ENCODE measurements around the gene PPP2CA. TPM values are rescaled to one million over a fixed set of nuclear protein-coding genes. Genes with fewer than 3 reads are reported as not detected.
"Not testable (repeated sequence)": the region's sequence is repeated elsewhere in the genome, so short reads cannot be mapped to it uniquely, and the experiment has no call there.

The PPP2CA gene
- total RNA-seq, 1 experiment from 2014 or later, result 184 TPM

- DNase-seq (ENCODE audit: low read depth, low spot score); intact Hi-C loops (cut with micrococcal nuclease; ENCODE audit: unreplicated experiment): not testable (repeated sequence)
- POLR2A ChIA-PET, result interaction anchor here (0.6 to 0.7 kb wide), 3 partner anchors 52 to 176 kb away, joined by 3 to 5 read pairs (median 3); no protein-coding TSS in a partner anchor
Measured at GRCh38 chr5:134253368-134254153, 27.7 kb upstream of the PPP2CA start.

DNA sequence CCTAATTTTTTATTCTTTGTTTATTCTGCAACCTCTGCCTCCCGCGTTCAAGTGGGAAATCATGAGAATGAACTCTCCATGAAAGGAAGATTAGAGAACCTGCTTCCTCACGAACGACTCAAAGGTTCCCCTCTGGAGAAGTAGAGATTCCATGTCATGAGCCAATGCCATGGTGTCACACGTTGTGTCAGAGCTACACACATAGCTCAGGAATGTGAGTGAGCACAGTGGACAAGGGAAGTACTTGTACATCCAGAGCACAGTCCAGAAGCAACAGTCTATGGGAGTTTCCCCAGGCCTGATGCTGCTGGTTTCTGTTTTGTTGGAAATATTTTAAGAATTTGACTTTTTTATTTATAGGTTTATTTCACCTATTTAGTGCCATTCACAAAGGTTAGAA is 26.8 kb upstream of the PPP2CA start:
- H3K9me3 ChIP-seq (ENCODE audit: control insufficient read depth, insufficient read depth, low read depth, low read length), result no peaks in the 10 kb centered on the region
- ATAC-seq, result peak; percentile 93
- H3K27ac ChIP-seq (ENCODE audit: low read length), result peak overlapping the region; percentile 1; the same call in 1 of the 2 replicates
- H3K4me1 ChIP-seq (ENCODE audit: control insufficient read depth, insufficient read depth, low read length), result peaks cover 10% of the 10 kb centered on the region
- ChIA-PET CTCF (no interaction called here), POLR2A (interaction anchor here (0.6 kb wide), 2 partner anchors 27 to 51 kb away, joined by 3 to 5 read pairs; no protein-coding TSS in a partner anchor)
- intact Hi-C loops (cut with micrococcal nuclease; ENCODE audit: unreplicated experiment) (no loop called here), in situ Hi-C loops (cut with HindIII; ENCODE audit: low pct_unique_long_range_greater_than_20kb, low sequenced_read_pairs) (no loop called here)
- no peak for TF ChIP-seq CTCF (IDR thresholded peaks at IDR 0.05)
- no peak for TF ChIP-seq TCF7L2 (IDR thresholded peaks at IDR 0.05; ENCODE audit: low read depth, low read length)
- TF ChIP-seq, protein P1, sequence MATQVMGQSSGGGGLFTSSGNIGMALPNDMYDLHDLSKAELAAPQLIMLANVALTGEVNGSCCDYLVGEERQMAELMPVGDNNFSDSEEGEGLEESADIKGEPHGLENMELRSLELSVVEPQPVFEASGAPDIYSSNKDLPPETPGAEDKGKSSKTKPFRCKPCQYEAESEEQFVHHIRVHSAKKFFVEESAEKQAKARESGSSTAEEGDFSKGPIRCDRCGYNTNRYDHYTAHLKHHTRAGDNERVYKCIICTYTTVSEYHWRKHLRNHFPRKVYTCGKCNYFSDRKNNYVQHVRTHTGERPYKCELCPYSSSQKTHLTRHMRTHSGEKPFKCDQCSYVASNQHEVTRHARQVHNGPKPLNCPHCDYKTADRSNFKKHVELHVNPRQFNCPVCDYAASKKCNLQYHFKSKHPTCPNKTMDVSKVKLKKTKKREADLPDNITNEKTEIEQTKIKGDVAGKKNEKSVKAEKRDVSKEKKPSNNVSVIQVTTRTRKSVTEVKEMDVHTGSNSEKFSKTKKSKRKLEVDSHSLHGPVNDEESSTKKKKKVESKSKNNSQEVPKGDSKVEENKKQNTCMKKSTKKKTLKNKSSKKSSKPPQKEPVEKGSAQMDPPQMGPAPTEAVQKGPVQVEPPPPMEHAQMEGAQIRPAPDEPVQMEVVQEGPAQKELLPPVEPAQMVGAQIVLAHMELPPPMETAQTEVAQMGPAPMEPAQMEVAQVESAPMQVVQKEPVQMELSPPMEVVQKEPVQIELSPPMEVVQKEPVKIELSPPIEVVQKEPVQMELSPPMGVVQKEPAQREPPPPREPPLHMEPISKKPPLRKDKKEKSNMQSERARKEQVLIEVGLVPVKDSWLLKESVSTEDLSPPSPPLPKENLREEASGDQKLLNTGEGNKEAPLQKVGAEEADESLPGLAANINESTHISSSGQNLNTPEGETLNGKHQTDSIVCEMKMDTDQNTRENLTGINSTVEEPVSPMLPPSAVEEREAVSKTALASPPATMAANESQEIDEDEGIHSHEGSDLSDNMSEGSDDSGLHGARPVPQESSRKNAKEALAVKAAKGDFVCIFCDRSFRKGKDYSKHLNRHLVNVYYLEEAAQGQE (IDR thresholded peaks at IDR 0.05; ENCODE audit: insufficient read depth in 1 of 2, low read depth in 2 of 2, low read length in 1 of 2), result no peak
- BruUV-seq (replicated peaks), result no TSS peak
- no peaks in the 10 kb centered on the region for H3K36me3 ChIP-seq (ENCODE audit: control insufficient read depth, insufficient read depth, low read length)
- peak; percentile 83 for DNase-seq (ENCODE audit: low read depth, low spot score)
- H3K27me3 ChIP-seq (ENCODE audit: control insufficient read depth, insufficient read depth, low read length), result no peaks in the 10 kb centered on the region
- H3K4me3 ChIP-seq (ENCODE audit: low read depth in 2 of 2, low read length in 2 of 2), result no peak overlapping the region

More at GRCh38 chr5:134253368-134254153, 27.7 kb upstream of the PPP2CA start:
- H3K27ac ChIP-seq (ENCODE audit: low read length); H3K27me3 ChIP-seq (ENCODE audit: control insufficient read depth, insufficient read depth, low read length); H3K36me3 ChIP-seq (ENCODE audit: control insufficient read depth, insufficient read depth, low read length); in situ Hi-C loops (cut with HindIII; ENCODE audit: low pct_unique_long_range_greater_than_20kb, low sequenced_read_pairs); BruUV-seq (replicated peaks); H3K4me3 ChIP-seq (ENCODE audit: low read depth in 2 of 2, low read length in 2 of 2); H3K4me1 ChIP-seq (ENCODE audit: control insufficient read depth, insufficient read depth, low read length); H3K9me3 ChIP-seq (ENCODE audit: control insufficient read depth, insufficient read depth, low read depth, low read length); ATAC-seq: not testable (repeated sequence)
- CTCF ChIA-PET, result interaction anchor here (0.6 kb wide), 2 partner anchors 36 to 114 kb away, joined by 3 to 6 read pairs; partner anchors contain the start of gene CDKL3

DNA sequence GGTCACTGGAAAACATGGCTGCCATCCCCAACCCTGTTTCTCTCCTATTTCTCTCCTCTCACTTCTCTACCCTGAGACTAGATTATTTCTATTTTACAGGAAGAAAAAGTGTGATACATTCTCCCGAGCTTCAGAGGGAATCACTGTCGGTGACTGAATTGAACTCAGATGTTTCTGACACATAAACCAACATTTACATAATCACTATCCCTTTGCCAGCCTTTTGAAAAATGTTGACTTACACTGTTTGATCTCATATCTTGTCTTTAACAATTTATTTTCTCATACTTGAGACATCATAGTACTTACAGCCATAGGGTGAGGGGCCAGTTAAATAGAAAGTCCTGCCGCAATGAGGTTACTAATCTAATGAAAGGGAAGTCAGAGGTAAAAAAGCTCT is 25.1 kb upstream of the PPP2CA start:
- ATAC-seq (no peak), DNase-seq (ENCODE audit: low read depth, low spot score) (no peak)
- H3K4me3 ChIP-seq (ENCODE audit: low read depth in 2 of 2, low read length in 2 of 2), result no peak overlapping the region
- CTCF ChIA-PET, result no interaction called here
- no TSS peak for BruUV-seq (replicated peaks)
- no peak for TF ChIP-seq CTCF (IDR thresholded peaks at IDR 0.05)
- H3K27ac ChIP-seq (ENCODE audit: low read length), result no peak overlapping the region
- POLR2A ChIA-PET, result no interaction called here
- H3K36me3 ChIP-seq (ENCODE audit: control insufficient read depth, insufficient read depth, low read length), result no peaks in the 10 kb centered on the region
- no peaks in the 10 kb centered on the region for H3K27me3 ChIP-seq (ENCODE audit: control insufficient read depth, insufficient read depth, low read length)
- peaks cover 26% of the 10 kb centered on the region for H3K4me1 ChIP-seq (ENCODE audit: control insufficient read depth, insufficient read depth, low read length)
- intact Hi-C loops (cut with micrococcal nuclease; ENCODE audit: unreplicated experiment), result no loop called here
- in situ Hi-C loops (cut with HindIII; ENCODE audit: low pct_unique_long_range_greater_than_20kb, low sequenced_read_pairs), result no loop called here
- no peaks in the 10 kb centered on the region for H3K9me3 ChIP-seq (ENCODE audit: control insufficient read depth, insufficient read depth, low read depth, low read length)
